Endometrial microvascular endothelial cells (primary cell): ENCODE data around the gene APLF. TPM values are rescaled to one million over a fixed set of nuclear protein-coding genes. Genes with fewer than 3 reads are reported as not detected.
"Not testable (repeated sequence)": the region's sequence is repeated elsewhere in the genome, so short reads cannot be mapped to it uniquely, and the experiment has no call there.

ENCODE experiments used
- in situ Hi-C: cut with HindIII; loops from 2 replicates; pipeline ENCODE4 v1.10.0; 2017; ENCODE audit warnings: low sequenced_read_pairs, low pct_unique_long_range_greater_than_20kb; ENCODE audit errors: inconsistent ontology term
- total RNA-seq: library from RNA; depleted of rRNA; stranded (reverse); fragments of >200 nt; gene quantifications from one replicate; pipeline ENCODE4 v1.2.3, GENCODE V29; 2015; ENCODE audit errors: inconsistent ontology term

APLF gene
- total RNA-seq, 1 donor from 2014 or later = 1.0 TPM

DNA sequence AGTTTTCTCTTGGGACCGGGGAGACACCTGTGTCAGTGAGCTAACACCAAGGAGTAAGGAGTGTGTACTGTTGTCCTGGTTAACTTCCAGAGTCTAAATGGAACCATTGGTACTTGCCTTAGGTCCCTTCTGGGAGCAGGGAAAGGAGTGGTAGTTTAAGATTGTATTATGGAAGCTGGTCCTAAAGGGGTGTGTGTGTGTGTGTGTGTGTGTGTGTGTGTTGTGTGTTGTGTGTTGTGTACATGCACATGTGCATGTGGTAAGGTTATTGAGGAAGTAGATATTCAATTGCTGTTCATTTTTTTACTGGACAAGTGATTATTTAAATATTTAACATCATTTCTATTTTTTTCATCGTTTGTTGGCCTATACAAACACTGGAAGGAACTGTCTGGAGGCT is 1.4 kb downstream of the APLF start:
- in situ Hi-C loops = no loop called here

DNA sequence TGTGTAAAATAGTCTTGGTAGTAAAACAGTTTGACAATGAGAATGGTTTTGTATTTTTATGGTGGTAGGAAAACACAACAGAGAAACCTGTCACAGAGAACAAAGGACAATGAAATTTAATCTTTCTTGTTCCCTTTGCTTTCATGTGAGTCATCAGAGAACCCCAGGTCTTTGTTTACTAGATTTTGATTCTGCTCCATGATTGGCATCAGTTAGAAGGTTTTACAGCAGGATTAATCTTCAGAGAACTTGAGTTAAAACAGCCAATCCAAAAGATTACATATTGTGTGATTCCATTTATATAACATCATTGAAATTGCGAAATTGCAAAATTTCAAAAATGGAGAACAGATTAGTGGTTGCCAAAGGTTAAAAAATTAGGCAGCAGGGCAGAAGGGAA is 2.5 kb downstream of the APLF start:
- in situ Hi-C loops = no loop called here

DNA sequence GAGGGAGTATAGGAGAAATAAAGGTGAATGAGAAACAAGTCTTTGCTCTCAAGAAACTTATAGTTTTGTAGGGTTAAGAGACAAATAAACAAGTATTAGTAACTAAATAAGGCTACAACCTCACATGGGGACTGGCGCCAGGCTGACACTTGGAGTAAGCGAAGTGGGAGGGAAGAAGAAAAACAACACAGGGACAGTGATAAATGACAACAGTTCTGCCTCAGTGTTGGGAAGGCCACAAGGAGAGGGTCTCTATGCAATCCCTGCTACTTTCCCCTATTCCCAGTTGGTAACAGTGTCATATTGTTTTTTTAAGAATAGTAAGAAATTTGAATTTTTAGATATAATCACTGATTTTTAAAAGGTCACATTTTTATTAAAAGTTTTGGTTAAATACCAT is 4.0 kb downstream of the APLF start:
- in situ Hi-C loops = no loop called here

DNA sequence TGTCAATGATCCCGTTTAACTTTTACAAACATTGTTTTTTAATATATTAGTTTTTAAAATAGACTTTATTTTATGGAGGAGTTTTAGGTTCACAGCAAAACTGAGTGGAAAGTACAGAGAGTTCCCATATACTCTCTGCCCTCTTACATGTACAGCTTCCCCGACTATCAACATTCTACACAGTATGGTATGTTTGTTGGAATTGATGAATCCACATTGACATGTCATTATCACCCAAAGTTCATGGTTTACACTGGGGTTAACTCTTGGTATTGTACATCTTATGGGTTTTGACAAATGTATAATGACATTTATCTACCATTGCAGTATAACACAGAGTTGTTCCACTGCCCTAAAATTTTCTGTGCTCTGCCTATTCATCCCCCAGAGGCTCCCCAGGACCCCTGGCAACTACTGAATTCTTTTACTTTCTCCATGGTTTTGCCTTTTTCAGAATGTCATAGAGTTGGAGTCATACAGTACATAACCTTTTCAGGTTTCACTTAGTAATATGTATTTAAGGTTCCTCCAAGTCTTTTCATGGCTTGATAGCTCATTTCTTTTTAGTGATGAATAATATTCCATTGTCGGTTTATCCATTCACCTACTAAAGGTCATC is 5.5 kb downstream of the APLF start:
- in situ Hi-C loops = no loop called here

DNA sequence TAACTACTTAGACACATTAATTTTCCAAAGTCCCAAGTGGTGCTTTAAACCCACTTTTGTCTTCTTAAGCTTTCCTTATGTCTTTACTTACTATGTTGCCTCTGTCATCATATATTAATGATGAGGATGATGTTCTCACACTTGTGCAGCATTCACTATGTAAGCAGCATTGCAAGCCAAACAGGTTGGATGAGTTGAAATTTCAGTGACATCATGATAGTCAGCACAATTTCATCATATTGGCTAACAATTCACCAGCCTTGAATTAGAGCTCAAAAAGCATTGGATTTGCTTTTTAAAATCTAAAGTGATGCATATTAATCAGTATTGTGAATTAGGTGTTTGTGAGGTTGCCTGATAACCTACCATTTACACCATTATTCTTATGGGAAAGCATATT is 7.7 kb downstream of the APLF start:
- in situ Hi-C loops = no loop called here

DNA sequence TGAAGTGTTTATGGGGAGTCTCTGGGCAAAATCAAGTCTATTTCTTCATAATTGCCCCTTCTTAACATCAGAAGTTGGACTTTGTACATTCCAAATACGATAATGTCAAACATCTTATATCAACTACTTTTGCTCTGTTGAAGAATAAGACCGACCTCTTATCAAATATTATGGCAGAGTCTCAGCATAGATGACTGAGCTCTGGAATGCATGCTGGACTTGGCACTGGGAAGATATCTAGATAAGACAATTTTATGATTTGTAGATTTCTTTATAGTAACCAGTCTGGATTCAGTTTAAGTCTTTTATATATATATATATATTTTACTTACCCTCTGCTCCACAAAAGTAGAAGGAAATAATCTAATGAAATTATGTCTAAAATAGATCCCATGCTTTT is 8.2 kb downstream of the APLF start:
- in situ Hi-C loops = no loop called here

DNA sequence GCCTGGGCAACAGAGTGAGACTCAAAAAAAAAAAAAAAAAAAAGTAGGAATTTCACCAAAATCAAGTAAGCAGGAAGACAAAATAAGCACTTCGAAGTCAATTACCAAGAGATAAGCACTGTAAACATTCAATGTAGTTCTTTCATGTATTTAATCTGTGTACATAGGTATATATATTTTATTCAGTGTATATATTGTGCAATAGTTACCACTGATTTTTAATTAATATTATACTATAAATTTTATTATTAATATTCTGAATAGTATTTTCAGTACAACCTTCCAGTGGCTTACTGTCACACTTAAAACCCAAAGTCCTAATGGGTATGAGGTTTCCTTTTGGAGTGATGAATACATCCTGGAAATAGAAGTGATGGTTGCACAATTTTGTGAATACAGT is 9.1 kb downstream of the APLF start:
- in situ Hi-C loops = no loop called here

DNA sequence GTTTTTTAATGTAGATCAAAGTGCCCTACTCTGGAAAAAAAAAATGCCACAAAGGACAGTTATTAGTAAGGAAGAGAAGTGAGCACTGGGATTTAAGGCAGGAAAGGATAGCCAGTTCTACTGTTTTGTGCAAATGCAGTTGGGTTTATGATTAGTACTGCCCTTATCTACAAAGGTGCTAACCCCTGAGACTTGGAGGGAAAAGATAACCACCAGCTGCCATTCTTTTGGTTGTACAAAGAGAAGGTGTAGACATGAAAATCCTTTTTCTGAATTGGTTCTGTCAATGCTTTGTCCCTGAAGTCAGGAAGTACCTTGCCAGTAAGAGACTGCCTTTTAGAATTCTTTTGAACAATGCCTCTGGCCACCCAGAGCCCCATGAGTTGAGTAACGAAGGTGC is 11.3 kb downstream of the APLF start:
- in situ Hi-C loops = no loop called here

DNA sequence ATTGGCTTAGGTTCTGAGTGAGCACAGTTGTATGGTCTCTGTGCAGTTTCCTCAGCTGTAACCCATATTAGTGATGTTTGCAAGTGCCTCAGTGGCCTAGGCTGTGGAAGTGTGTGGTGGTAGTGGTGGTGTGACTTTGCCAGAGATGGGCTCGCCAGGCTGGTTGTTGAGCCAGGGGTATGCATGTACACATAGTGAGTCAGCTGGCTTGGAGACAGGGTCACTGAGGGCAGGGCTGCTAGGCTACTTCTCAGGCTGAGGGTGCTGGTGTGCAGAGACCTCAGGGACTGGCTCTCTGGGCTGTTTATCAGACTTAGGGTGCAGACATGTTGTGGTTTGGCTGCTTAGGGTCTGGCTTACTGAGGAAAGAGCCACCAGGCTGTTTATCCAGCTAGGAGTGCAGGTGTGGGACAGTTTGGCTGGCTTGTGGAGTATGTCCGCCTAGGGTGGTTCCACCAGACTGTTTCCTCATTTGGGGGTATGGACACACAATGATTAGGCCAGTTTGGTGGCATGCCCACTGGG is 15.0 kb downstream of the APLF start:
- in situ Hi-C loops = no loop called here

DNA sequence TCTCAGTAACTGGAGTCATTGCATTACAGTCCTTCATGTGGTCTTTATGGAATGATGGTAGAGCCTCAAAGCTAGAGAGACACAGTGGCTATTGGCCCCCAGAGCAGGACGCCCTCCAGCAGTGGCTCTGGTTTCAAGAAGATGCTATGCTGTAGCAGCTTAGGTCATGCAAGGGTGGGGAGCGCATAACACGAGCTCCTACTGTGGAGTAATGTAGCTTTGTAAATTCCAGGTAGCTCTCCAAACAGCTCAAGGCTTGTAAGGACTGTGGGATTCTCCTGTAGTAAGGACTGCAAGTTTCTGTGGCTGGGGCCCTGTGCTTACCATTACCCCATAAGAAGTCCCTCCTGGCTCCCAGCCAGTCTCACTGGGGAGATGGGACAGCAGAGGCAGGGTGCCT is 15.6 kb downstream of the APLF start:
- in situ Hi-C loops = no loop called here

DNA sequence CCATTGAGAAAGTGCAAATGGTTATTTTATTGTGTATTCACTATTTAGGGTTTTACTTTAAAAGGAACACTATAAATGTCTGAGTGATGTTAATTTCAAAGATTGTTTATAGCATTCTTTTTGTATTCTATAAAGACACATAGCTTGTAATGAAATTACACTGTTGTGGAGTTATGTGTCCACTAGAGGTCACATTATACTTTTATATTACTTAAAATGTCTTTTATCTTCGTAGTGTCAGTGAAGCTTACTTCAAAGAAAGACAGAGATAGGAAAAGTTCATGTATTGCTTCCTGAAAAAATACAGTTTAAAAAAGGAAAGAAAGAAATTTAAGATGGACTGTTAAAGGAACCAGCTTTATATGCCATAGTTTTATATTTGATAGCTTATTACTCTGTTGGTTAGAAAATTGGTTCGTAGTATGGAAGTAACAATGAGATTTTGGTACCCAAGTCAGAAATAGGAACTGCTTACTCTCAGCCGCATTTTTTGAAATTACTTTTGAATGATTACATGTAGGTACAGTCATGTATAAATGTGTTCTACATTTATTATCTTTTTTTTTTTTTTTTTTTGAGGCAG is 20.5 kb downstream of the APLF start:
- in situ Hi-C loops = no loop called here

DNA sequence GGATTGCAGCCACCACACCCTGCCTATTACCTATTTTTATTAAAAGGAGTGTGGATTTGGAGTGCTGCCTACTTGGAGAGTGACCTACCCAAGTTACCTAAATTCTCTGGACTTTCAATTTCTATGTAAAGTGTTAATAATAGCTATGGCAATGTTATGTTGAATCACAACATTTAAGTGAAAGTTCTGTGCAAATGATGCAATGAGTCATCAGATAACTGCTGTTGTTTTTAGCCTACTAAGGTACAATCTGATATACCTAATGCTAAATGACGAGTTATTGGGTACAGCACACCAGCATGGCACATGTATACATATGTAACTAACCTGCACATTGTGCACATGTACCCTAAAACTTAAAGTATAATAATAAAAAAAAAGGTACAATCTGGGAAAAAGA is 21.2 kb downstream of the APLF start:
- in situ Hi-C loops = not testable (repeated sequence)

DNA sequence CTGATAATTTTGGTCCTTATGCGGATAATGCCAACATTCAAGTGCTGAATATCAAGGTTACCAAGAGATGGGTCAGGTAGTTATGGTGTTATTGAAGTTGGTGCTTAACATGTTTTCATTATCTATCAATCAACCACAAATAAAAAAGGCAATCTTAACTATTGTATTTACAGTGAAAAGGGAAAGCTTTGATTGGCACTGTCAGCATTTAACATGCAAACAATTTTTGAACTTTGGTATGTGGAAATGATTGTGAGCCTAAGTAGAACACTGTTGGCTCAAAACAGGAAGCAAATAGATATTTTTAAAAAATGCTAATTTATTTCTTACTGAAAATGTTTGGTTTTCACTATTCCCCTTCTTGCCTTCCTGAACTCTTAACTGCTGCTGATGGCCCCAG is 21.9 kb downstream of the APLF start:
- in situ Hi-C loops = no loop called here

DNA sequence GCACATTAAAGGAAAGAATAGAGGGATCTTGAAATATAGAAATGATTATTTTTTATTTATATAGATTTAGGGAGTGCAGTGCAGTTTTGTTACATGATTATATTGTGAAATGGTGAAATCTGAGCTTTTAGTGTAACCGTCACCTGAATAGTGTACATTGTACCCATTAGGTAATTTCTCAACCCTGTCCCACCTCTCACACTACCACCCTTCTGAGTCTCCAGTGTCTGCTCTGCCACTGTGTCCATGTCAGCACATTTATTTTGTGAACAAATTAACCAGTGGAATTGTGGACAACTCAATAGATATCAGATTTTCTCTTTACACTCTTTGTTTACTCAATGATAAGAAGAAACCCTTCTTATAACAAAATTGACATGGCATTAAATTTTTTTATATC is 24.2 kb downstream of the APLF start:
- in situ Hi-C loops = no loop called here

DNA sequence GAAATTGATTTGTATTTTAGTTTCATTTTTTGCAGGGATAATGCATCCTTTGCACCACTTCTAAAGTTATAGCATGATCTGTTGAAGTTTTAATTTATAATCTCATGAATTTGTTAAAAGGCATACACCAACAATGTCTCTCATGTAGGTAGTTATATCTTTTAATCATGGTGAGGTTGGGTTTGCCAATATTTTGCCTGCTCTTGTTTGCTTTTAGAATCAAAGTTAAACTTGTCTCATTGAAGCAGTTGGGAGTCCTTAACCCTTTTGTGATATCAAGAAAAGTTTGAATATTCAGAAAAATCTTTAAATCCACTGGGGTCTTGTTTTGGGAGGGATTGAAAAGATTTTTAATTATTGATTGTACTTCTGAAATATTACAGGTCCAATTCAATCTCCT is 31.7 kb downstream of the APLF start:
- in situ Hi-C loops = no loop called here

DNA sequence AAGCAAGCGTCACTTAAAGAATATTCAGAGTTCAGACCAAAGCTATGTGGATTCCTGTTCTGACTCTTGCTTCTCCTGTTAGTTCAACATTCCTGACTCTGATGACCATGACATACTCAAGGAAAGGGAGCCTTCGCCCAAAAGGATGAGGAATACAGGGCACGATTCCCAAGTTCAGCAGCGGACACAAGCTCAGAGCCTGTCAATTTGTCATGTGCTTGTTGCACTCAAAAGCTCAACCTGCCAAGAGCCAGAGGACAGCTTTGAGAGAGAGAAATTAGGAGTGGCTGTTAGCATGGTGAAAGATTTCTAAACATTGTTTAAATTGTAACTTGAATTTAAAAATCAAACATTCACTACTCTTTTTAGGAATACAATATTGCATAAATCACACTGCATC is 33.3 kb downstream of the APLF start:
- in situ Hi-C loops = no loop called here

DNA sequence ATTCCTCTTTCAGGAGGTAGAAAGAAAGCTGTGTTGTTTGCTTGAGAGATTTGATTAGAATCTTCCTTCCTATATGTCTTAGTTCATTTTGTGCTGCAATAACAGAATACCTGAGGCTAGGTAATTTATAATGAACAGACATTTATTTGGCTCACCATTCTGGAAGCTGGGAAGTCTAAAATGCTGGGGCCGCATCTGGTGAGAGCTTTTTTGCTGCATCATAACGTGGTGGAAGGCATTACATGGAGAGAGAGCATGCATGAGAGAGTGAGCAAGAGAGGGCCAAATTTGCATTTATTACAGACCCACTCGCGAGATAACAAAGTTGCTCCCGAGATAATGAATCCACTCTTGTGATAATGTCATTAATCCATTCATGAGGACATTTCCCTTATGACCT is 34.4 kb downstream of the APLF start:
- in situ Hi-C loops = no loop called here

DNA sequence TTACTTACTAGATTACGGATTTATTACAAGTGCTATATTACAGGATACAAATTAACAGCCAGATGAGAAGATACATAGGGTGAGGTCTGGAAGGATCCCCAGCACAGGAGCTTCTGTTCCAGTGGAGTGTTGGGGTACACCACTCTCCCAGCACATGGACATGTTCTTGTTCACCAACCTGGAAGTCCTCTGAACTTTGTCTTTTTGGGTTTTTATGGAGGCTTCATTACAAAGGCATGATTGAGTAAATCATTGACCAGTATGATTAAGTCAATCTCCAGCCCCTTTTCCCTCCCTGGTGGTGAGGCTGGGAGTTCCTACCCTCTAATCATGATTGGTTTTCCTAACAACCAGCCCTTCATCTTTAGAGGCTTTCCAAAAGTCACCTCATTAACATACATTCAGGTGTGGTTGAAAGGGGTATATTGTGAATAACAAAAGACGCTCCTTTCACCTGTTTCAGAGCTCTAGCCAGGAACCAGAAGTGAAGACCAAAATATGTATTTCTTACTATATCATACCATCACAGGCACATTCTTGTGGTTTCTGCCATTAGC is 38.3 kb downstream of the APLF start:
- in situ Hi-C loops = no loop called here

DNA sequence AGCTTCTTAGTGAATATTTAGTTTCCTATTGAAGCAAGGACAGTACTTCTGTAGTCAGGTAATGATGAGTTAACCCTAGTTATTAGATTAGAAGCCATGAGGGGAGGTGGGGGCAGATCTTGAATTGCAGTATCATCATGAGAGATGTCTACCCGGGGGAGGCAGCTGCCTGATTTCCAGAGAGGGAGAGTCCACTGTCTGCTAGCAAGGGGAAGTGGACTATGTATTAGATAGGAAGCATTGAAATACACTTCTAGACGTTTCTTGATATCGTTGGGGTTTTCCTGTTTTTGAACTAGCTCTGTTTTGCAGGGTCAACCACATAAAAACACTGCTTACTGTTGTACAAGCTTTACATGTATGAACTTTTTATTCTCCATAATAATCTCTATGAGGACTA is 38.8 kb downstream of the APLF start:
- in situ Hi-C loops = no loop called here

DNA sequence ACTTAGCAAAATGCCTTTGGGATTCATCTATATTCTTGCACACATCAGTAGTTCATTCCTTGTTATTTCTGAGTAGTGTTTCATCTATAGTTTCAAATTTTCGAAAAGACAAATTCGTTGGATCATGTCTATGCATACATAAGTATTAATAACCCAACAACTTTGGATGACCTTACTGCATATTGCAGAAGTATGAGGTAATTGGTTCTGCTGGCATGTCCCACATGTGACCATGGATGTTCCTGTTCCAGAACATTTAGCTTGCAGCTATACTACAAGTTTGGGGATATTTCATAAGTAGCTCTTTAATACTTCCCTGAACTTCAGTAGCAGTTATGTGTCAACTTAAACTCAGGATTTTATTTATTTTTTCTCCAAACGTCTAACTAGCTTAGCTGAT is 44.9 kb downstream of the APLF start:
- in situ Hi-C loops = no loop called here

DNA sequence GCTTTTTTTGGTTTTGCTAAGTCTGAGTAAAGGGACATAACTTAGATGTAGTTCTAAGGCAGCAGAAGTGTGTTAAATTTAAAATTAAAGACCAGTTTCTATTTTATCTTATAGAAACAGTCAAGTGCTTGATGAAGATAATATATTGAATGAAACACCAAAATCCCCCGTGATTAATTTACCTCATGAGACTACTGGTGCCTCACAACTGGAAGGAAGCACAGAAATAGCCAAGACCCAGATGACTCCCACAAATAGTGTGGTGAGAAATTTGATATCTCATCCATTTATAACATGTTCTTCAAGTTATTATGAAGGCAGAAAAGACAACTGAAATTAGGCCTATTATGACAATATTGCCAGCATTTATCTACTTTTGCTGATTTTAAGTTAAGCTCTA is 45.6 kb downstream of the APLF start:
- in situ Hi-C loops = no loop called here
